ENCODE data around the gene KIAA2012. TPM values are rescaled to one million over a fixed set of nuclear protein-coding genes. Genes with fewer than 3 reads are reported as not detected.

KIAA2012 gene
- polyA plus RNA-seq, 1 donor (not counting 4 experiments of a cell fraction or from before 2014, with no cell fraction given), result not detected

- peaks cover 4% of the 10 kb centered on the region for H3K27me3 ChIP-seq (ENCODE audit: control insufficient read depth, extremely low read depth, insufficient read depth, low read length)
- no peaks in the 10 kb centered on the region for H3K4me1 ChIP-seq (ENCODE audit: control insufficient read depth, extremely low read depth, insufficient read depth, low read length)
- no peak for FAIRE-seq
- DNase-seq (ENCODE audit: low read depth, low spot score), result no peak
- H2AFZ ChIP-seq (ENCODE audit: control insufficient read depth, low read length), result no peak overlapping the region
- TF ChIP-seq EZH2 (IDR thresholded peaks at IDR 0.05; ENCODE audit: low read length), result no peak
- no peaks in the 10 kb centered on the region for H3K9me1 ChIP-seq (ENCODE audit: control insufficient read depth, extremely low read depth, insufficient read depth, low read length)
- H3K9me3 ChIP-seq (ENCODE audit: control insufficient read depth, low read depth, low read length), result no peaks in the 10 kb centered on the region
- dilution Hi-C loops (cut with MboI; ENCODE audit: extremely low pct_ligation_motif_present, low sequenced_read_pairs), result no loop called here
- H4K20me1 ChIP-seq (ENCODE audit: control insufficient read depth, extremely low read depth, insufficient read depth, low read length), result no peaks in the 10 kb centered on the region
- H3K79me2 ChIP-seq (ENCODE audit: control insufficient read depth, insufficient read depth, low read length), result no peaks in the 10 kb centered on the region
- no peak overlapping the region for H3K4me2 ChIP-seq (ENCODE audit: control insufficient read depth, extremely low read depth, insufficient read depth, low read depth, low read length)
- no peaks in the 10 kb centered on the region for H3K36me3 ChIP-seq (ENCODE audit: control insufficient read depth in 2 of 2, extremely low read depth in 1 of 2, insufficient read depth in 2 of 2, low read length in 2 of 2)
- H3K27ac ChIP-seq (ENCODE audit: control insufficient read depth, insufficient read depth, low read length), result no peak overlapping the region
- H3K9ac ChIP-seq (ENCODE audit: control insufficient read depth, extremely low read depth, insufficient read depth, low read length), result no peak overlapping the region
- H3K4me3 ChIP-seq (ENCODE audit: control insufficient read depth in 2 of 3, extremely low read depth in 1 of 3, insufficient read depth in 2 of 3, low read depth in 1 of 3, low read length in 3 of 3), result no peak overlapping the region
Observed at GRCh38 chr2:202065876-202066275, 7.2 kb upstream of the KIAA2012 start.

- DNase-seq (ENCODE audit: low read depth, low spot score), result no peak
- H3K4me3 ChIP-seq (ENCODE audit: control insufficient read depth in 2 of 3, extremely low read depth in 1 of 3, insufficient read depth in 2 of 3, low read depth in 1 of 3, low read length in 3 of 3), result no peak overlapping the region
- H3K27me3 ChIP-seq (ENCODE audit: control insufficient read depth, extremely low read depth, insufficient read depth, low read length), result peaks cover 4% of the 10 kb centered on the region
- H3K4me2 ChIP-seq (ENCODE audit: control insufficient read depth, extremely low read depth, insufficient read depth, low read depth, low read length), result no peak overlapping the region
- dilution Hi-C loops (cut with MboI; ENCODE audit: extremely low pct_ligation_motif_present, low sequenced_read_pairs), result no loop called here
- H3K36me3 ChIP-seq (ENCODE audit: control insufficient read depth in 2 of 2, extremely low read depth in 1 of 2, insufficient read depth in 2 of 2, low read length in 2 of 2), result no peaks in the 10 kb centered on the region
- no peaks in the 10 kb centered on the region for H4K20me1 ChIP-seq (ENCODE audit: control insufficient read depth, extremely low read depth, insufficient read depth, low read length)
- H3K4me1 ChIP-seq (ENCODE audit: control insufficient read depth, extremely low read depth, insufficient read depth, low read length), result no peaks in the 10 kb centered on the region
- H2AFZ ChIP-seq (ENCODE audit: control insufficient read depth, low read length), result no peak overlapping the region
- no peak for FAIRE-seq
- H3K27ac ChIP-seq (ENCODE audit: control insufficient read depth, insufficient read depth, low read length), result no peak overlapping the region
- TF ChIP-seq EZH2 (IDR thresholded peaks at IDR 0.05; ENCODE audit: low read length) (no peak), CTCF (optimal IDR thresholded peaks at IDR 0.05 in 1 of 3, IDR thresholded peaks at IDR 0.05 in 1 of 3, conservative IDR thresholded peaks at IDR 0.05 in 1 of 3; ENCODE audit: extremely low read depth in 1 of 3, insufficient read depth in 2 of 3, low read length in 3 of 3) (no peak)
- no peaks in the 10 kb centered on the region for H3K9me3 ChIP-seq (ENCODE audit: control insufficient read depth, low read depth, low read length)
- H3K9ac ChIP-seq (ENCODE audit: control insufficient read depth, extremely low read depth, insufficient read depth, low read length), result no peak overlapping the region
- H3K79me2 ChIP-seq (ENCODE audit: control insufficient read depth, insufficient read depth, low read length), result no peaks in the 10 kb centered on the region
- H3K9me1 ChIP-seq (ENCODE audit: control insufficient read depth, extremely low read depth, insufficient read depth, low read length), result no peaks in the 10 kb centered on the region
Observed at GRCh38 chr2:202066875-202067274, 6.2 kb upstream of the KIAA2012 start.

GRCh38 chr2:202067589-202067988 is 5.5 kb upstream of the KIAA2012 start:
- H3K36me3 ChIP-seq (ENCODE audit: control insufficient read depth in 2 of 2, extremely low read depth in 1 of 2, insufficient read depth in 2 of 2, low read length in 2 of 2), result no peaks in the 10 kb centered on the region
- no peak overlapping the region for H3K9ac ChIP-seq (ENCODE audit: control insufficient read depth, extremely low read depth, insufficient read depth, low read length)
- H3K4me3 ChIP-seq (ENCODE audit: control insufficient read depth in 2 of 3, extremely low read depth in 1 of 3, insufficient read depth in 2 of 3, low read depth in 1 of 3, low read length in 3 of 3), result no peak overlapping the region
- H3K9me1 ChIP-seq (ENCODE audit: control insufficient read depth, extremely low read depth, insufficient read depth, low read length), result no peaks in the 10 kb centered on the region
- no peaks in the 10 kb centered on the region for H3K4me1 ChIP-seq (ENCODE audit: control insufficient read depth, extremely low read depth, insufficient read depth, low read length)
- no peak overlapping the region for H3K27ac ChIP-seq (ENCODE audit: control insufficient read depth, insufficient read depth, low read length)
- H3K79me2 ChIP-seq (ENCODE audit: control insufficient read depth, insufficient read depth, low read length), result no peaks in the 10 kb centered on the region
- peaks cover 4% of the 10 kb centered on the region for H3K27me3 ChIP-seq (ENCODE audit: control insufficient read depth, extremely low read depth, insufficient read depth, low read length)
- H2AFZ ChIP-seq (ENCODE audit: control insufficient read depth, low read length), result no peak overlapping the region
- no peaks in the 10 kb centered on the region for H3K9me3 ChIP-seq (ENCODE audit: control insufficient read depth, low read depth, low read length)
- FAIRE-seq (no peak), DNase-seq (ENCODE audit: low read depth, low spot score) (no peak)
- TF ChIP-seq CTCF (optimal IDR thresholded peaks at IDR 0.05 in 1 of 3, IDR thresholded peaks at IDR 0.05 in 1 of 3, conservative IDR thresholded peaks at IDR 0.05 in 1 of 3; ENCODE audit: extremely low read depth in 1 of 3, insufficient read depth in 2 of 3, low read length in 3 of 3) (no peak), EZH2 (IDR thresholded peaks at IDR 0.05; ENCODE audit: low read length) (no peak)
- H4K20me1 ChIP-seq (ENCODE audit: control insufficient read depth, extremely low read depth, insufficient read depth, low read length), result no peaks in the 10 kb centered on the region
- no peak overlapping the region for H3K4me2 ChIP-seq (ENCODE audit: control insufficient read depth, extremely low read depth, insufficient read depth, low read depth, low read length)
- dilution Hi-C loops (cut with MboI; ENCODE audit: extremely low pct_ligation_motif_present, low sequenced_read_pairs), result no loop called here
